ENCODE results near the gene LIAS. TPM values are rescaled to one million over a fixed set of nuclear protein-coding genes. Genes with fewer than 3 reads are reported as not detected.

The LIAS gene
- total and polyA plus RNA-seq, 10 of the 15 experiments (the other 5 are each of a cell fraction or from before 2014, with no cell fraction given) = 17.9 to 32.3 (median 26.4) TPM

DNA sequence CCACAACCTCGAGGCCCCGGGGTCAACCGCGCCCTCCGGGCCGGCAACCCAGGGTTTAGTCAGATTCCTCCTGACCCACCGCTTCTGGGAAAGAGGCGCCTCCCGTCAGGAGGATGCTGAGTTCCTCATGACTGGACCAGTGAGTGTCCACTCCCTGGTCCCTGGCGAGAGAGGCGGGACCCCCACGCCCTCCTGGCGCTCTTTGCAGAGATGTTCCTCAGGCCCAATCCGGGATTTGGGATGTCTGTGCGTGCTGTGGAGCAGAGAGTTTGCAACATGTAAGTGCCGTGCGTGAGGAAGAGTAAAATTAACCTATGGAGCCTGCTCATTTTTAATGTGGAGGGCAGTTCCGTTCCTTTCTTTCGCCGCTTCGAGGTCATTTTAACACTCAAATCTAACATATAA is 69.2 kb downstream of the LIAS start:
- ChIA-PET POLR2A (interaction anchor here (1.0 to 2.4 kb wide), 3 partner anchors 98 to 428 kb away, joined by 3 to 14 read pairs (median 12); no protein-coding TSS in a partner anchor), SMC1A (ENCODE audit: uncharacterized antibody, unreplicated experiment) (interaction anchor here (1.0 to 2.6 kb wide), 6 partner anchors 59 to 250 kb away, joined by 3 to 7 read pairs (median 5); no protein-coding TSS in a partner anchor), CTCF (interaction anchor here (1.0 to 1.9 kb wide), 2 partner anchors 130 to 451 kb away, joined by 5 to 6 read pairs; no protein-coding TSS in a partner anchor), RAD21 (ENCODE audit: unreplicated experiment) (interaction anchor here (0.8 to 2.6 kb wide), 14 partner anchors 41 to 451 kb away, joined by 3 to 26 read pairs (median 8); partner anchors contain the start of genes SMIM14 and UBE2K)
- peak overlapping the region; percentile 17 for H3K4me2 ChIP-seq (ENCODE audit: control insufficient read depth, insufficient read depth)
- no peaks in the 10 kb centered on the region for H3K36me3 ChIP-seq (ENCODE audit: control insufficient read depth in 2 of 2, insufficient read depth in 2 of 2, low read length in 1 of 2)
- DNase-seq (ENCODE audit: low read depth, low spot score) (no peak), FAIRE-seq (no peak), ATAC-seq (no peak)
- no peaks in the 10 kb centered on the region for H4K20me1 ChIP-seq (ENCODE audit: control insufficient read depth, insufficient read depth)
- H3K9me3 ChIP-seq (replicated peaks; ENCODE audit: control insufficient read depth, insufficient read depth, low read length) = peaks cover 10% of the 10 kb centered on the region
- peak overlapping the region; percentile 95 for H2AFZ ChIP-seq (ENCODE audit: control insufficient read depth, low read depth, low read length)
- peak overlapping the region; percentile 95 for H3K4me3 ChIP-seq
- TSS peak; percentile 94 for BruUV-seq (replicated peaks)
- peaks cover 3% of the 10 kb centered on the region for H3K4me1 ChIP-seq (ENCODE audit: control insufficient read depth, insufficient read depth, low read length)
- under 1% methylated on average over 21 of the region's 21 CpGs for WGBS (ENCODE audit: insufficient coverage, insufficient replicate concordance, low lambda C conversion rate, missing lambda C conversion rate)
- H3K27me3 ChIP-seq (replicated peaks in 1 of 2; ENCODE audit: control insufficient read depth in 2 of 2, insufficient read depth in 2 of 2, low read length in 1 of 2) = no peaks in the 10 kb centered on the region
- peak overlapping the region; percentile 88 for H3K9ac ChIP-seq (ENCODE audit: control insufficient read depth, insufficient read depth, low read length)
- in situ Hi-C loops (cut with MboI) (no loop called here), intact Hi-C loops (cut with micrococcal nuclease; ENCODE audit: unreplicated experiment) (loop anchor here (5.0 kb wide), 1 partner anchor 449 kb away; the partner anchor contains the start of gene PDS5A)
- peaks cover 44% of the 10 kb centered on the region for H3K79me2 ChIP-seq (ENCODE audit: control insufficient read depth, insufficient read depth, low read length)
- H3K27ac ChIP-seq (ENCODE audit: control insufficient read depth, insufficient read depth) = peak overlapping the region; percentile 81
- peak; percentile 21; the same call in 1 of the 2 replicates for TF ChIP-seq GATAD2B (conservative IDR thresholded peaks at IDR 0.05; ENCODE audit: low read depth)
- TF ChIP-seq FOS (IDR thresholded peaks at IDR 0.05; ENCODE audit: borderline replicate concordance, extremely low read depth, insufficient read length) = no peak
- peak; percentile 55 for TF ChIP-seq DPF2 (IDR thresholded peaks at IDR 0.05)
- TF ChIP-seq RELA (IDR thresholded peaks at IDR 0.05; ENCODE audit: borderline replicate concordance, partially characterized antibody) = no peak
- no peak for TF ChIP-seq MAX (IDR thresholded peaks at IDR 0.05; ENCODE audit: low read depth, low read length)
- TF ChIP-seq HDAC6 (IDR thresholded peaks at IDR 0.05; ENCODE audit: unreplicated experiment) = no peak
- TF ChIP-seq NR2F1 (conservative IDR thresholded peaks at IDR 0.05) = 0 out of 2 replicates have a peak, but pooled peaks have one; percentile 84
- TF ChIP-seq TAF1 (IDR thresholded peaks at IDR 0.05; ENCODE audit: borderline replicate concordance, low read depth, low read length) = no peak
- TF ChIP-seq SUZ12 (IDR thresholded peaks at IDR 0.05; ENCODE audit: unreplicated experiment) = no peak
- peak; percentile 6 for TF ChIP-seq MEF2B (IDR thresholded peaks at IDR 0.05; ENCODE audit: partially characterized antibody, poor library complexity, severe bottlenecking)
- TF ChIP-seq MYB (IDR thresholded peaks at IDR 0.05; ENCODE audit: borderline replicate concordance, low read depth, low read length) = no peak
- no peak for TF ChIP-seq TCF12 (IDR thresholded peaks at IDR 0.05; ENCODE audit: low read depth, low read length)
- TF ChIP-seq CHD4 (IDR thresholded peaks at IDR 0.05) = no peak
- TF ChIP-seq ZBTB40 (IDR thresholded peaks at IDR 0.05; ENCODE audit: borderline replicate concordance) = peak; percentile 65; the same call in 1 of the 2 replicates
- TF ChIP-seq POU2F2 (IDR thresholded peaks at IDR 0.05; ENCODE audit: borderline replicate concordance, low read depth, low read length) = no peak
- TF ChIP-seq POLR2AphosphoS5 (IDR thresholded peaks at IDR 0.05; ENCODE audit: low read length) = no peak
- TF ChIP-seq BCL11A (IDR thresholded peaks at IDR 0.05; ENCODE audit: low read depth, low read length) = 0 out of 2 replicates have a peak, but pooled peaks have one; percentile 3
- 0 out of 2 replicates have a peak, but pooled peaks have one; percentile 13 for TF ChIP-seq RBBP5 (conservative IDR thresholded peaks at IDR 0.05)
- no peak for TF ChIP-seq HDGF (IDR thresholded peaks at IDR 0.05)
- no peak for TF ChIP-seq SMAD1 (IDR thresholded peaks at IDR 0.05; ENCODE audit: low read depth, partially characterized antibody)

Measured in GM12878 (cell line).